Measurements from ENCODE around the gene ENDOV.

ENDOV gene

DNA sequence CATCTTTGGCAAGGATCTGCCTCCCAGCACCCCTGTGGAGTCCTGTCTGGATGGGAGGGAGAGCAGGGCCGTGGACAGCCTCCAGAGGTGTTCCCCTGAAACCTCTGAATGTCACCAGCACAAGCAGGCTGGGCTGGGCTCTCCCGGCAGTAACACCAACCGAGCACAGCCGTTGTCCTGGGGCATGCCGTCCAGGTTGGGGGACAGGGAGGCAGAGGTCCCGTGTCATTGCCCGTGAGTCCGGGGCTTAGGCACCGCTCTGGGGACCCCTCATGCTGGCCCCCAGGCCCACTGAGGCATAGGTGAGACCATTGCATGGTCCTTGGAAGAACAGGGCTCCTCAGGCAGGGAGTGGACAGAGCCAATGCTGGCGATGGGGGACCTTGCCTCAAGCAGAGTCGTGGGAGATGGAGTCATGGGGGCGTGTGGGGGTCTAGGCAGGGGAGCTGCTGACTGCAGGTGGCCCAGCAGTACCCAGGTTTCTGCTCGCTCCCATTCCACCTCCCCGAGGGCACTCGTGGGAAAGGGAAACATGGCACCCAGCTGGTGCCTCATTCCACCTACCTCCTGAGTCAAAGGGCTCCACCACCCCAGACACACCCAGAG, 17.5 kb downstream of the ENDOV start:
- no peaks in the 10 kb centered on the region for H4K20me1 ChIP-seq (ENCODE audit: insufficient read depth, low read length)
- no peaks in the 10 kb centered on the region for H3K4me1 ChIP-seq (ENCODE audit: low read length)
- H3K4me2 ChIP-seq (ENCODE audit: low read length) = no peak overlapping the region
- no peak overlapping the region for H3K27ac ChIP-seq (ENCODE audit: low read length)
- H3K79me2 ChIP-seq (ENCODE audit: low read length) = no peaks in the 10 kb centered on the region
- H3K4me3 ChIP-seq (ENCODE audit: low read length) = no peak overlapping the region
- H3K9ac ChIP-seq (ENCODE audit: low read length) = no peak overlapping the region
- TF ChIP-seq, protein P1, sequence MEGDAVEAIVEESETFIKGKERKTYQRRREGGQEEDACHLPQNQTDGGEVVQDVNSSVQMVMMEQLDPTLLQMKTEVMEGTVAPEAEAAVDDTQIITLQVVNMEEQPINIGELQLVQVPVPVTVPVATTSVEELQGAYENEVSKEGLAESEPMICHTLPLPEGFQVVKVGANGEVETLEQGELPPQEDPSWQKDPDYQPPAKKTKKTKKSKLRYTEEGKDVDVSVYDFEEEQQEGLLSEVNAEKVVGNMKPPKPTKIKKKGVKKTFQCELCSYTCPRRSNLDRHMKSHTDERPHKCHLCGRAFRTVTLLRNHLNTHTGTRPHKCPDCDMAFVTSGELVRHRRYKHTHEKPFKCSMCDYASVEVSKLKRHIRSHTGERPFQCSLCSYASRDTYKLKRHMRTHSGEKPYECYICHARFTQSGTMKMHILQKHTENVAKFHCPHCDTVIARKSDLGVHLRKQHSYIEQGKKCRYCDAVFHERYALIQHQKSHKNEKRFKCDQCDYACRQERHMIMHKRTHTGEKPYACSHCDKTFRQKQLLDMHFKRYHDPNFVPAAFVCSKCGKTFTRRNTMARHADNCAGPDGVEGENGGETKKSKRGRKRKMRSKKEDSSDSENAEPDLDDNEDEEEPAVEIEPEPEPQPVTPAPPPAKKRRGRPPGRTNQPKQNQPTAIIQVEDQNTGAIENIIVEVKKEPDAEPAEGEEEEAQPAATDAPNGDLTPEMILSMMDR (IDR thresholded peaks at IDR 0.05; ENCODE audit: low read depth, low read length) = no peak
- no peak for TF ChIP-seq EZH2phosphoT487 (IDR thresholded peaks at IDR 0.05; ENCODE audit: low read depth)
- no peaks in the 10 kb centered on the region for H3K27me3 ChIP-seq (ENCODE audit: low read depth, low read length)
- no peak overlapping the region for H2AFZ ChIP-seq (ENCODE audit: low read depth, low read length)
- H3K36me3 ChIP-seq (replicated peaks; ENCODE audit: low read depth, low read length) = no peaks in the 10 kb centered on the region
- H3K9me3 ChIP-seq (ENCODE audit: insufficient read depth, low read length) = no peaks in the 10 kb centered on the region

DNA sequence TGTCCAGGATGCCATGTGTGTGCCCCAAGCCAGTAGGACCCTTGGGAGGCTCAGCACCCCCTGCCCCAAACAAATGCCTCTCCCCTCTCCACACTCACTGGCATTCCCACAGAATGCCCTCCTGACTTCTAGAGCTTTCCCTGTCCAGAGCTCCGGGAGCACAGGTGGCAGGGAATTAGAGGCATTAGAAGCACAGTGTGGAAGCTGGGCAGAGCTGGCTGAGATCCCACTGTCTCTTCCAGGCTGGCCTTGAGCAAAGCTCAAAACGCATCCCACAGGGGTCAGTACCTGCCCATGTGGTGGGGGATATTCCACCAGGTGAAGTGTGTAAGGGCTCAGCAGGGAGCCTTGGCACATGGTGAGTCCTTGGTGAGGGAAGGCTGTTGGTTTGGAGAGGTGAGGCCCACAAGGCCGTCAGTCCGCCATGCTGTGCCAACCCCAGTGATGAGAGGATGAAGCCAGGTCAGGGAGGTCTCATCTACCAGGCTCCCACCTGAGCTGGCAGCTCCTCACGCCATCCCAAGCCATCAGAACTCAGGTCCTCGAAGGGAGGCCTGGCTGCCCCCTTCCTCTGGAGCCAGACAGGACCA, 18.1 kb downstream of the ENDOV start:
- H3K36me3 ChIP-seq (replicated peaks; ENCODE audit: low read depth, low read length) = no peaks in the 10 kb centered on the region
- H3K4me2 ChIP-seq (ENCODE audit: low read length) = no peak overlapping the region
- TF ChIP-seq EZH2phosphoT487 (IDR thresholded peaks at IDR 0.05; ENCODE audit: low read depth) = no peak
- TF ChIP-seq, protein P1 (IDR thresholded peaks at IDR 0.05; ENCODE audit: low read depth, low read length) = no peak
- no peaks in the 10 kb centered on the region for H3K79me2 ChIP-seq (ENCODE audit: low read length)
- no peak overlapping the region for H3K9ac ChIP-seq (ENCODE audit: low read length)
- H3K4me1 ChIP-seq (ENCODE audit: low read length) = no peaks in the 10 kb centered on the region
- no peaks in the 10 kb centered on the region for H3K9me3 ChIP-seq (ENCODE audit: insufficient read depth, low read length)
- no peak overlapping the region for H2AFZ ChIP-seq (ENCODE audit: low read depth, low read length)
- H3K27me3 ChIP-seq (ENCODE audit: low read depth, low read length) = no peaks in the 10 kb centered on the region
- no peaks in the 10 kb centered on the region for H4K20me1 ChIP-seq (ENCODE audit: insufficient read depth, low read length)
- H3K4me3 ChIP-seq (ENCODE audit: low read length) = no peak overlapping the region
- H3K27ac ChIP-seq (ENCODE audit: low read length) = no peak overlapping the region

DNA sequence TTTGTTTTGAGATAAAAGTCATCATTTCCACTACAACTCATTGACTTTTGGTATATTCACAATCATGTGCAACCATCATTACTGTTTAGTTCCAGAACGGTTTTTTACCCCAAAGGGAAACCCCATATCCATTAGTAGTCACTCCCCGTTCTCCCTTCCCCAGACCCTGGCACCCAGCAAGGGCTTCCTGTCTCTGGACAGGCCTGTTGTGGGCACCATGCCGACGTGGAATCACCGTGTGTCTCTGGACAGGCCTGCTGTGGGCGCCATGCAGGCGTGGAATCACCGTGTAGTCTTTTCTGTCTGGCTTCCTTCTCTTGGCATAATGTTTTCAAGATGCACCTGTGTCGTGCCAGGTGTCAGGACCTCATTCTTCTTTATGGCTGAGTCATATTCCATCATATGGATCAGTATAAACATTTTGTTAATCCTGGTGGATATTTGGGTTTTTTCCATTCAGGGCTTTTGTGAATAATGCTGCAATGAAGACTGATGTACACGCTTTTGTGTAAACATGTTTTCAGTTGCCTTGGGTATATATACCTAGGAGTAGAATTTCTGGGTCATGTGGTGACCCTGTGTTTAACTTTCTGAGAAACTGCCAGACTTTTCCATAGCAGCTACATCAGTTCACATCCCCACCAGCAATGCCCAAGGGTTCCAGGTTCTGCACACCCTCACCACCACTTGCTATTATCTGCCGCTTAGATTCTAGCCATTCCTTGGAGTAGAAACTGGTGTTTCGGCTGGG, 19.1 kb downstream of the ENDOV start:
- H3K4me2 ChIP-seq (ENCODE audit: low read length) = no peak overlapping the region
- no peaks in the 10 kb centered on the region for H3K9me3 ChIP-seq (ENCODE audit: insufficient read depth, low read length)
- H3K27ac ChIP-seq (ENCODE audit: low read length) = no peak overlapping the region
- no peaks in the 10 kb centered on the region for H3K4me1 ChIP-seq (ENCODE audit: low read length)
- H2AFZ ChIP-seq (ENCODE audit: low read depth, low read length) = no peak overlapping the region
- TF ChIP-seq, protein P1 (IDR thresholded peaks at IDR 0.05; ENCODE audit: low read depth, low read length) = no peak
- no peak for TF ChIP-seq EZH2phosphoT487 (IDR thresholded peaks at IDR 0.05; ENCODE audit: low read depth)
- no peaks in the 10 kb centered on the region for H3K79me2 ChIP-seq (ENCODE audit: low read length)
- no peak overlapping the region for H3K9ac ChIP-seq (ENCODE audit: low read length)
- no peaks in the 10 kb centered on the region for H3K27me3 ChIP-seq (ENCODE audit: low read depth, low read length)
- no peak overlapping the region for H3K4me3 ChIP-seq (ENCODE audit: low read length)
- no peaks in the 10 kb centered on the region for H4K20me1 ChIP-seq (ENCODE audit: insufficient read depth, low read length)
- H3K36me3 ChIP-seq (replicated peaks; ENCODE audit: low read depth, low read length) = no peaks in the 10 kb centered on the region

DNA sequence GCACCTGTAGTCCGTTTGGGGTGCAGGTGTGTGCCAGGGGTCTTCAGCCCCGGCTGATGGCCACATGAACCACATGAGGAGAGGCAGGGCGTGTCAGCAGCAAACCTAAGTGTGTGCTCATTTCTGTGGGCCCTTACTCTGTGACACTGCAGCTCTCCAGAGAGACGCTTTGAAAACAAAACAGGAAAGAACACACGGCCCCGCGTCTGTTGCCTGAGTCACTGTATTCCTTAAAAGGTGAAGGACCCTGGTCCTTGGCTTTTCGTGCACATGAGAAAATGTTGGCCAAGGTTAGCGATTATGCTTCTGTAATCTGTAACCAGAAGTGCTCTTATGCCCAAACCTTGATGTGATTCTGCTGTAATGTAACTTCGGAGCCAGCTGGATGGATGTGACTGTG, 22.6 kb downstream of the ENDOV start:
- no peak overlapping the region for H3K4me3 ChIP-seq (ENCODE audit: low read length)
- H3K27ac ChIP-seq (ENCODE audit: low read length) = no peak overlapping the region
- no peaks in the 10 kb centered on the region for H3K27me3 ChIP-seq (ENCODE audit: low read depth, low read length)
- no peaks in the 10 kb centered on the region for H3K4me1 ChIP-seq (ENCODE audit: low read length)
- no peak overlapping the region for H2AFZ ChIP-seq (ENCODE audit: low read depth, low read length)
- no peak overlapping the region for H3K9ac ChIP-seq (ENCODE audit: low read length)
- H3K79me2 ChIP-seq (ENCODE audit: low read length) = no peaks in the 10 kb centered on the region
- no peaks in the 10 kb centered on the region for H3K9me3 ChIP-seq (ENCODE audit: insufficient read depth, low read length)
- no peaks in the 10 kb centered on the region for H3K36me3 ChIP-seq (replicated peaks; ENCODE audit: low read depth, low read length)
- H4K20me1 ChIP-seq (ENCODE audit: insufficient read depth, low read length) = peaks cover 7% of the 10 kb centered on the region; the same call in 1 of the 2 replicates
- H3K4me2 ChIP-seq (ENCODE audit: low read length) = no peak overlapping the region
- TF ChIP-seq, protein P1 (IDR thresholded peaks at IDR 0.05; ENCODE audit: low read depth, low read length) = no peak
- no peak for TF ChIP-seq EZH2phosphoT487 (IDR thresholded peaks at IDR 0.05; ENCODE audit: low read depth)

Measured in OCI-LY3 (cell line).